ENCODE data around the gene SORCS1. TPM values are rescaled to one million over a fixed set of nuclear protein-coding genes. Genes with fewer than 3 reads are reported as not detected.

SORCS1 gene
- total and polyA plus RNA-seq, 2 of the 8 experiments (the other 6 are each of a cell fraction or from before 2014, with no cell fraction given) = 4.1 to 4.6 TPM

GRCh38 chr10:106655636-106656035 is 508.9 kb downstream of the SORCS1 start:
- H4K20me1 ChIP-seq (replicated peaks in 1 of 2; ENCODE audit: control insufficient read depth in 1 of 2, insufficient read depth in 2 of 2, low read length in 2 of 2) = no peaks in the 10 kb centered on the region
- H3K36me3 ChIP-seq (ENCODE audit: control insufficient read depth in 2 of 4, insufficient read depth in 4 of 4, low read length in 3 of 4) = no peaks in the 10 kb centered on the region
- no peak overlapping the region for H3K4me2 ChIP-seq (ENCODE audit: insufficient read depth in 1 of 2, low read depth in 2 of 2, low read length in 2 of 2)
- TF ChIP-seq SP1 (IDR thresholded peaks at IDR 0.05; ENCODE audit: low read depth, low read length) (no peak), KDM5A (IDR thresholded peaks at IDR 0.05; ENCODE audit: low read length) (no peak), GTF2F1 (IDR thresholded peaks at IDR 0.05; ENCODE audit: borderline replicate concordance, low read depth, low read length) (no peak), RXRA (IDR thresholded peaks at IDR 0.05; ENCODE audit: insufficient read depth, low read depth, low read length) (no peak), BRCA1 (IDR thresholded peaks at IDR 0.05; ENCODE audit: low read depth, low read length) (no peak), NRF1 (IDR thresholded peaks at IDR 0.05; ENCODE audit: low read depth, low read length) (no peak)
- H3K56ac ChIP-seq (replicated peaks; ENCODE audit: insufficient read length, low read depth, low read length) = no peak overlapping the region
- H3K27me3 ChIP-seq (replicated peaks in 1 of 4; ENCODE audit: control insufficient read depth in 3 of 4, extremely low read depth in 1 of 4, insufficient read depth in 3 of 4, low read length in 3 of 4) = no peaks in the 10 kb centered on the region
- POLR2A ChIA-PET (ENCODE audit: partially characterized antibody) = no interaction called here
- no peak overlapping the region for H2AFZ ChIP-seq (ENCODE audit: low read length)
- H2BK120ac ChIP-seq (replicated peaks; ENCODE audit: low read depth, low read length) = no peak overlapping the region
- DNase-seq (ENCODE audit: low read depth in 1 of 2, low spot score in 2 of 2) (no peak), FAIRE-seq (no peak)
- no peak overlapping the region for H2BK5ac ChIP-seq (ENCODE audit: low read depth, low read length)
- H2BK20ac ChIP-seq (ENCODE audit: low read length) = no peak overlapping the region
- H3K9me3 ChIP-seq (ENCODE audit: insufficient read depth in 2 of 2, low read depth in 1 of 2, low read length in 1 of 2) = no peaks in the 10 kb centered on the region
- H3K4me1 ChIP-seq (replicated peaks in 1 of 4; ENCODE audit: control insufficient read depth in 3 of 4, insufficient read depth in 4 of 4, low read length in 3 of 4) = no peaks in the 10 kb centered on the region; a peak in 1 of 7 replicates
- no peak overlapping the region for H3K23ac ChIP-seq (ENCODE audit: insufficient read length)
- no peak overlapping the region for H2BK15ac ChIP-seq (ENCODE audit: low read length)
- no peak overlapping the region for H3K18ac ChIP-seq (ENCODE audit: extremely low read depth, low read length)
- no peak overlapping the region for H4K5ac ChIP-seq (ENCODE audit: insufficient read length, low read depth, low read length)
- no peak overlapping the region for H3K14ac ChIP-seq (ENCODE audit: insufficient read length)
- CTCF ChIA-PET (ENCODE audit: partially characterized antibody) = interaction anchor here (1.0 to 1.3 kb wide), 2 partner anchors 51 to 56 kb away, joined by 4 read pairs; no protein-coding TSS in a partner anchor
- H3K4me3 ChIP-seq (ENCODE audit: extremely low read depth in 1 of 4, insufficient read depth in 2 of 4, low read depth in 3 of 4, low read length in 4 of 4) = no peak overlapping the region
- H3K4ac ChIP-seq (replicated peaks; ENCODE audit: insufficient read length, low read depth, low read length) = no peak overlapping the region
- H3K79me2 ChIP-seq (ENCODE audit: control insufficient read depth in 1 of 2, insufficient read depth in 2 of 2, low read length in 2 of 2) = no peaks in the 10 kb centered on the region
- H2BK12ac ChIP-seq (ENCODE audit: low read depth, low read length) = no peak overlapping the region
- WGBS, 2 experiments (ENCODE audit: extremely low coverage in 1 of 2, insufficient coverage in 1 of 2, insufficient read length in 1 of 2, insufficient replicate concordance in 2 of 2, low coverage in 1 of 2, low lambda C conversion rate in 2 of 2, missing lambda C conversion rate in 1 of 2) = 86% methylated on average over 3 of the region's 3 CpGs; no CpG with 5 or more reads in 1 of the 2 experiments
- no peak overlapping the region for H4K8ac ChIP-seq (ENCODE audit: extremely low read depth, insufficient read depth, low read length)
- no peaks in the 10 kb centered on the region for H3K79me1 ChIP-seq (ENCODE audit: low read depth, low read length)
- H4K91ac ChIP-seq (replicated peaks; ENCODE audit: insufficient read length, low read length) = no peak overlapping the region
- H3K9ac ChIP-seq (replicated peaks in 1 of 4; ENCODE audit: extremely low read depth in 1 of 4, low read depth in 3 of 4, low read length in 3 of 4) = no peak overlapping the region
- H2AK5ac ChIP-seq (ENCODE audit: low read depth, low read length) = no peak overlapping the region
- H3K23me2 ChIP-seq (ENCODE audit: low read depth, low read length) = no peaks in the 10 kb centered on the region; the same call in 1 of the 2 replicates
- no peak overlapping the region for H3K27ac ChIP-seq (ENCODE audit: low read depth, low read length)
